Spleen (tissue), 11 donors: Measurements from ENCODE around the gene C17orf107. TPM values are rescaled to one million over a fixed set of nuclear protein-coding genes. Genes with fewer than 3 reads are reported as not detected.
"Not testable (repeated sequence)": the region's sequence is repeated elsewhere in the genome, so short reads cannot be mapped to it uniquely, and the experiment has no call there.

Experiments used
- DNase-seq: peaks from one replicate; pipeline ENCODE4 v3.0.0-alpha.2; 2020
- H3K27ac ChIP-seq, 8 donors: fragments of 200-600 bp; sonication (generic) in 7 of 8; 1 replicate in 4 of 8; 2 replicates in 4 of 8; pipeline versions ENCODE4 v1.5.0 to v1.8.0; 2016 to 2021; ENCODE audit warnings: inconsistent platforms in 4 of 8, mild to moderate bottlenecking in 4 of 8, moderate library complexity in 1 of 8
- H3K27me3 ChIP-seq, 7 donors: fragments of 200-600 bp; sonication (generic) in 6 of 7; replicated peaks in 1 of 7; 1 replicate in 4 of 7; 2 replicates in 3 of 7; pipeline versions ENCODE4 v1.5.0 to v1.8.0; 2016 to 2021; ENCODE audit warnings: inconsistent platforms in 3 of 7, mild to moderate bottlenecking in 1 of 7
- H3K36me3 ChIP-seq, 6 donors: fragments of 200-600 bp; sonication (generic) in 5 of 6; 1 replicate in 4 of 6; 2 replicates in 2 of 6; pipeline versions ENCODE4 v1.5.0 to v1.8.0; 2016 to 2021; ENCODE audit warnings: inconsistent platforms in 2 of 6
- H3K4me1 ChIP-seq, 6 donors: fragments of 200-600 bp; sonication (generic) in 5 of 6; 1 replicate in 3 of 6; 2 replicates in 3 of 6; pipeline versions ENCODE4 v1.5.0 to v1.8.0; 2016 to 2021; ENCODE audit warnings: inconsistent platforms in 3 of 6
- H3K4me3 ChIP-seq, 8 donors: fragments of 200-600 bp; sonication (generic) in 7 of 8; 1 replicate in 4 of 8; 2 replicates in 4 of 8; pipeline versions ENCODE4 v1.5.0 to v1.8.0; 2016 to 2021; ENCODE audit warnings: inconsistent platforms in 4 of 8, mild to moderate bottlenecking in 4 of 8, moderate library complexity in 2 of 8
- H3K9me3 ChIP-seq, 8 donors: fragments of 200-600 bp; sonication (generic) in 7 of 8; 1 replicate in 4 of 8; 2 replicates in 4 of 8; pipeline versions ENCODE4 v1.5.0 to v1.8.0; 2016 to 2021; ENCODE audit warnings: inconsistent platforms in 4 of 8
- CTCF ChIP-seq, 11 experiments: fragments of 200-600 bp in 7 of 11; fragments of 450-650 bp in 4 of 11; sonication (generic) in 4 of 11; IDR thresholded peaks in 8 of 11; conservative IDR thresholded peaks in 3 of 11; 1 replicate in 7 of 11; 2 replicates in 4 of 11; pipeline versions ENCODE4 v1.4.0 to v1.8.0; 2016 to 2021; ENCODE audit warnings: antibody characterized with exemption in 11 of 11, inconsistent platforms in 4 of 11, mild to moderate bottlenecking in 1 of 11
- POLR2A ChIP-seq, 3 donors: fragments of 450-650 bp; IDR thresholded peaks; one replicate each; pipeline ENCODE4 v1.5.1; 2017; ENCODE audit warnings: antibody characterized with exemption in 3 of 3, mild to moderate bottlenecking in 1 of 3
- POLR2AphosphoS5 ChIP-seq, 3 donors: sonication (generic); formaldehyde crosslinking; IDR thresholded peaks; one replicate each; pipeline ENCODE4 v1.5.1; 2017; ENCODE audit warnings: antibody characterized with exemption in 3 of 3
- WGBS, 5 donors: extraction: QIAGEN DNeasy Blood & Tissue Kit in 3 of 5; methylation state at CpG; one replicate each; pipeline versions ENCODE4 v1.1.5 to v1.1.7; 2013 to 2018; 5-methylcytosine and 5-hydroxymethylcytosine counted together
- intact Hi-C: fragments of 100-400 bp; cut with DNase I; formaldehyde crosslinking; loops from one replicate; pipeline ENCODE4 v1.15.0; 2023; ENCODE audit warnings: low total_unique reads
- polyA plus RNA-seq, 3 donors: library from polyadenylated mRNA; stranded (reverse); fragments of 200-250 nt; gene quantifications; one replicate each; pipeline ENCODE4 v1.2.1, GENCODE V29; 2013
- total RNA-seq, 7 donors: library from RNA; depleted of rRNA in 3 of 7; stranded (reverse); fragments of >200 nt in 3 of 7; fragmentation: NEBNext Ultra II Directional in 4 of 7; extraction: Animal tissue kit (Norgen Biotek cat#: 25700) in 4 of 7; gene quantifications; one replicate each; pipeline versions ENCODE4 v1.1.0 to v1.2.1, GENCODE V29; 2016 to 2021
- donor health status: healthy with polysubstance abuse.
- donor health status: DM: no; HTN: no; CAD: no; lungs with moderate emphysema.
- donor health status: DM: no; HTN: no; CAD: no.
- donor health status: Bipolar disorder and iron deficiency.
- donor health status: healthy.
- donor health status: DM: no; HTN: no; CAD: no.
- donor health status: DM: yes; HTN: yes; CAD: no.

Gene C17orf107
- total and polyA plus RNA-seq, 10 donors = 0.15 to 4.1 (median 2.2) TPM

DNA sequence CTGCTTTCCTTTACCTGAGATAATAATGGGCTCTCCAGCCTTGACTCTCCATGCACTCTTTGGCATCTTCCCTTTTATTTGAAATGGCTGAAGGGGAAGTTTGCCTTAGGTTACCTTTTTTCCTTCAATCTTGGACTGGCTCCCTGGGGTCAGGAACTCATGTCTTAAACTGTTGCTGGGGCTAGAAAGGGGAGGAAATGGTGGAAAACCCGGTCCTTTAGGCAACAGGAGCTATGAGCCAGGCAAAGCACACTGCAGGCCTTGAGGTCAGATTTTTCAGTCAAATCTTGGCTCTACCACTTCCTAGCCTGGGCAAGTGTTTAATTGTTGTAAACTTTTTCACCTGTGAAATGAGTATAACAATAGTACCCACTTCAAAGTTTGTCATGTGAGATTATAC is 36.0 kb upstream of the C17orf107 start:
- H3K9me3 ChIP-seq = no peaks in the 10 kb centered on the region

DNA sequence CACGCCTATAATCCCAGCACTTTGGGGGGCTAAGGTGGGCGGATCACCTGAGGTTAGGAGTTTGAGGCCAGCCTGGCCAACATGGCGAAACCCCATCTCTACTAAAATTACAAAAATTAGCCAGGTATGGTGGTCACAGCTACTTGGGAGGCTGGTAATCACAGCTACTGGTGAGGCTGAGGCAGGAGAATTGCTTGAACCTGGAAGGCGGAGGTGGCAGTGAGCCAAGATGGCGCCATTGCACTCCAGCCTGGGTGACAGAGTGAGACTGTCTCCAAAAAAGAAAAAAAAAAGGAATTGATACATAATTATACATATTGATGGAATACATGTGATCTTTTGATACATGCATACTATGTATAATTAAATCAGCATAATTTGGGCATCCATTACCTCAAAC is 31.8 kb upstream of the C17orf107 start:
- intact Hi-C loops, DNase-seq, H3K9me3 ChIP-seq, H3K27me3 ChIP-seq, H3K4me3 ChIP-seq, H3K27ac ChIP-seq: not testable (repeated sequence)
- H3K36me3 ChIP-seq = peaks cover 0 to 14% (median 0%) of the 10 kb centered on the region in 6 donors
- H3K4me1 ChIP-seq = peaks cover 0 to 24% (median 8%) of the 10 kb centered on the region in 6 donors
- 75 to 98% (median 94%) methylated on average over 5 of the region's 5 CpGs for WGBS, 5 donors

More for the DNA sequence above, 36.0 kb upstream of the C17orf107 start:
- Histone ChIP-seq H3K27me3 (no peaks in the 10 kb centered on the region), H3K4me3 (no peak overlapping the region), H3K4me1 (peaks cover 0 to 37% (median 19%) of the 10 kb centered on the region in 6 donors), H3K36me3 (peaks cover 0 to 33% (median 6%) of the 10 kb centered on the region in 6 donors), H3K27ac (no peak overlapping the region)
- WGBS, 5 donors = 62 to 76% (median 71%) methylated on average over 1 of the region's 1 CpG
- intact Hi-C loops = no loop called here
- DNase-seq = no peak
- TF ChIP-seq CTCF (IDR thresholded peaks at IDR 0.05 in 8 of 11, conservative IDR thresholded peaks at IDR 0.05 in 3 of 11) = no peak

- H3K4me3 ChIP-seq, H3K9me3 ChIP-seq, DNase-seq, intact Hi-C loops, H3K27me3 ChIP-seq: not testable (repeated sequence)
- peaks cover 0 to 14% (median 0%) of the 10 kb centered on the region in 6 donors for H3K36me3 ChIP-seq
- H3K4me1 ChIP-seq = peaks cover 0 to 31% (median 14%) of the 10 kb centered on the region in 6 donors
- WGBS, 5 donors = 91 to 94% (median 94%) methylated on average over 22 of the region's 22 CpGs
- H3K27ac ChIP-seq = peak overlapping the region in 1 of 8 donors; percentile 16
Observed at GRCh38 chr17:4869058-4869998, 30.0 kb upstream of the C17orf107 start.

DNA sequence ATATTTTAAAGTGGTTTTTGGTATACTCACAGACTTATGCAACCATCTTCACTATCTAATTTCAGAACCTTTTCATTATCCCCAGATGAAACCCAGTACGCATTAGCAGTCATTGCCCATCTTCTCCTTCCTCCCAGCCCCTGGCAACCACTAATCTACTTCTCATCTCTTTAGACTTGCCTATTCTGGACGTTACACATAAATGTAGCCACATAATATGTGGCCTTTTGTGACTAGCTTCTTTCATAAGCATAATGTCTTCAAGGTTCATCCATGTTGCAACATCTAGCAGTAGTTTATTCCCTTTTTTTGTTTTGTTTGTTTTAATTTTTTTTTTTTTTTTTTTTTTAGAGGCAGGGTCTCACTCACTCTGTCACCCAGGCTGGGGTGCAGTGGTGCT is 28.5 kb upstream of the C17orf107 start:
- no peak overlapping the region for H3K4me3 ChIP-seq
- no peak for TF ChIP-seq POLR2A (IDR thresholded peaks at IDR 0.05)
- TF ChIP-seq CTCF (IDR thresholded peaks at IDR 0.05 in 8 of 11, conservative IDR thresholded peaks at IDR 0.05 in 3 of 11) = no peak
- no peak for TF ChIP-seq POLR2AphosphoS5 (IDR thresholded peaks at IDR 0.05)
- H3K9me3 ChIP-seq = no peaks in the 10 kb centered on the region
- peaks cover 0 to 27% (median 0%) of the 10 kb centered on the region in 6 donors for H3K36me3 ChIP-seq
- H3K27ac ChIP-seq = peak overlapping the region in 1 of 8 donors; percentile 8
- H3K27me3 ChIP-seq = no peaks in the 10 kb centered on the region
- peaks cover 0 to 41% (median 16%) of the 10 kb centered on the region in 6 donors for H3K4me1 ChIP-seq
- intact Hi-C loops = no loop called here
- 70 to 80% (median 77%) methylated on average over 2 of the region's 2 CpGs for WGBS, 5 donors
- no peak for DNase-seq

- Histone ChIP-seq H3K27ac (peak overlapping the region in 5 of 8 donors; percentile 16 to 65 (median 40)), H3K9me3 (no peaks in the 10 kb centered on the region), H3K27me3 (no peaks in the 10 kb centered on the region), H3K36me3 (peaks cover 0 to 44% (median 0%) of the 10 kb centered on the region in 6 donors), H3K4me3 (no peak overlapping the region), H3K4me1 (peaks cover 0 to 49% (median 16%) of the 10 kb centered on the region in 6 donors)
- whole genome bisulfite sequencing, 5 donors = 35 to 51% (median 48%) methylated on average over 8 of the region's 8 CpGs
- intact Hi-C loops = no loop called here
- TF ChIP-seq CTCF (IDR thresholded peaks at IDR 0.05 in 8 of 11, conservative IDR thresholded peaks at IDR 0.05 in 3 of 11) = no peak
- TF ChIP-seq POLR2AphosphoS5 (IDR thresholded peaks at IDR 0.05) = peak; percentile 26 to 67 (median 45)
- TF ChIP-seq POLR2A (IDR thresholded peaks at IDR 0.05) = no peak
- DNase-seq = peak; percentile 72
Observed at GRCh38 chr17:4872786-4873185, 26.6 kb upstream of the C17orf107 start.
